Smooth muscle cell (in vitro differentiated cells): ENCODE results near the gene RPIA. TPM values are rescaled to one million over a fixed set of nuclear protein-coding genes. Genes with fewer than 3 reads are reported as not detected.

Source experiments
- DNase-seq: peaks from one replicate; lab custom pipeline; 2025; ENCODE audit not compliant: unreplicated experiment; lab: John Stamatoyannopoulos, UW
- H2AFZ ChIP-seq: fragments of 200-600 bp; sonication (generic); 2 replicates; pipeline ENCODE4 v1.6.0; 2016; ENCODE audit warnings: antibody characterized with exemption, low read depth, mild to moderate bottlenecking
- H3F3A ChIP-seq: fragments of 200-600 bp; sonication (generic); 2 replicates; pipeline ENCODE4 v1.6.0; 2017; ENCODE audit warnings: antibody characterized with exemption, low read depth
- H3K27ac ChIP-seq: fragments of 200-600 bp; sonication (generic); 2 replicates; pipeline ENCODE4 v1.5.1; 2016; ENCODE audit warnings: low read depth, mild to moderate bottlenecking
- H3K27me3 ChIP-seq: fragments of 200-600 bp; sonication (generic); 2 replicates; pipeline ENCODE4 v1.6.1; 2016; ENCODE audit warnings: low read depth, mild to moderate bottlenecking
- H3K36me3 ChIP-seq: fragments of 200-600 bp; sonication (generic); 2 replicates; pipeline ENCODE4 v1.5.1; 2016; ENCODE audit warnings: low read depth
- H3K4me1 ChIP-seq: fragments of 200-600 bp; sonication (generic); 2 replicates; pipeline ENCODE4 v1.5.1; 2016; ENCODE audit warnings: low read depth
- H3K4me2 ChIP-seq: fragments of 200-600 bp; sonication (generic); 2 replicates; pipeline ENCODE4 v1.6.0; 2016; ENCODE audit warnings: mild to moderate bottlenecking
- H3K4me3 ChIP-seq: fragments of 200-600 bp; sonication (generic); 2 replicates; pipeline ENCODE4 v1.5.1; 2016; ENCODE audit warnings: mild to moderate bottlenecking
- H3K79me2 ChIP-seq: fragments of 200-600 bp; sonication (generic); 2 replicates; pipeline ENCODE4 v1.6.0; 2016; ENCODE audit warnings: low read depth, mild to moderate bottlenecking
- H3K9ac ChIP-seq: fragments of 200-600 bp; sonication (generic); 2 replicates; pipeline ENCODE4 v1.6.0; 2016; ENCODE audit warnings: low read depth
- H3K9me3 ChIP-seq: fragments of 200-600 bp; sonication (generic); replicated peaks from 2 replicates; pipeline ENCODE4 v1.5.1; 2016; ENCODE audit warnings: low read depth
- H4K20me1 ChIP-seq: fragments of 200-600 bp; sonication (generic); 2 replicates; pipeline ENCODE4 v1.6.0; 2016; ENCODE audit warnings: low read depth
- WGBS: methylation state at CpG from one replicate; pipeline ENCODE4 v1.1.7; 2016; ENCODE audit warnings: low lambda C conversion rate; 5-methylcytosine and 5-hydroxymethylcytosine counted together
- polyA plus RNA-seq: library from polyadenylated mRNA; unstranded; fragments of >200 nt; fragmentation: Nextera tagmentation; extraction: Ambion mirVana; gene quantifications from 2 replicates; pipeline ENCODE4 v1.2.1, GENCODE V29; 2016
- total RNA-seq: library from RNA; depleted of rRNA; stranded (reverse); fragments of >200 nt; gene quantifications from 2 replicates; pipeline ENCODE4 v1.2.3, GENCODE V29; 2014
- TF ChIP-seq, protein P1 (sequence below): fragments of 200-600 bp; sonication (generic); IDR thresholded peaks from 2 replicates; pipeline ENCODE4 v1.5.1; 2017; ENCODE audit warnings: borderline replicate concordance, mild to moderate bottlenecking, antibody characterized with exemption; ENCODE audit not compliant: insufficient read depth, poor library complexity, severe bottlenecking

RPIA gene
- total and polyA plus RNA-seq, 2 experiments from 2014 or later = 8.9 to 9.9 TPM

DNA sequence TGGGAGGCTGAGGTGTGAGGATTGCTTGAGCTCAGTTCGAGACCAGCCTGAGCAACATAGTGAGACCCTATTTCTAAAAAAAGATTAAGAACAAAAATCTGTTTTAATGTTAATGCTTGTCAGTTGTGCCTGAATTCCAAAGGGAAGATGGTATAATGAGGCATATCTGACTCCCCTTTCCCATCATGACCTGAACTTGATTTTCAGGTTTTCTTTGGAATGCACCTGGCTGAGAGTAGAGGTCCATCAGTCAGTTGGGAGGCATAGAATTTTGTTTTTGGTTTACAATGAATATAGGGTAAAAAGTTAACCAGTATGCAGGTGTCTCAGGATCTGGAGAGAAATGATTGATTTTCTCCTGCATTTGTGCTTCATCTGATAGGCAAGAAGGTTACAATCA, 20.4 kb downstream of the RPIA start:
- Histone ChIP-seq H3K9me3 (no peaks in the 10 kb centered on the region), H4K20me1 (no peaks in the 10 kb centered on the region), H3F3A (no peaks in the 10 kb centered on the region), H3K27me3 (no peaks in the 10 kb centered on the region), H2AFZ (no peak overlapping the region), H3K9ac (no peak overlapping the region), H3K27ac (no peak overlapping the region), H3K4me3 (no peak overlapping the region), H3K4me1 (no peaks in the 10 kb centered on the region), H3K4me2 (no peak overlapping the region), H3K36me3 (peaks cover 4% of the 10 kb centered on the region), H3K79me2 (peaks cover 8% of the 10 kb centered on the region)
- TF ChIP-seq, protein P1, sequence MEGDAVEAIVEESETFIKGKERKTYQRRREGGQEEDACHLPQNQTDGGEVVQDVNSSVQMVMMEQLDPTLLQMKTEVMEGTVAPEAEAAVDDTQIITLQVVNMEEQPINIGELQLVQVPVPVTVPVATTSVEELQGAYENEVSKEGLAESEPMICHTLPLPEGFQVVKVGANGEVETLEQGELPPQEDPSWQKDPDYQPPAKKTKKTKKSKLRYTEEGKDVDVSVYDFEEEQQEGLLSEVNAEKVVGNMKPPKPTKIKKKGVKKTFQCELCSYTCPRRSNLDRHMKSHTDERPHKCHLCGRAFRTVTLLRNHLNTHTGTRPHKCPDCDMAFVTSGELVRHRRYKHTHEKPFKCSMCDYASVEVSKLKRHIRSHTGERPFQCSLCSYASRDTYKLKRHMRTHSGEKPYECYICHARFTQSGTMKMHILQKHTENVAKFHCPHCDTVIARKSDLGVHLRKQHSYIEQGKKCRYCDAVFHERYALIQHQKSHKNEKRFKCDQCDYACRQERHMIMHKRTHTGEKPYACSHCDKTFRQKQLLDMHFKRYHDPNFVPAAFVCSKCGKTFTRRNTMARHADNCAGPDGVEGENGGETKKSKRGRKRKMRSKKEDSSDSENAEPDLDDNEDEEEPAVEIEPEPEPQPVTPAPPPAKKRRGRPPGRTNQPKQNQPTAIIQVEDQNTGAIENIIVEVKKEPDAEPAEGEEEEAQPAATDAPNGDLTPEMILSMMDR = no peak
- 95% methylated on average over 1 of the region's 1 CpG for WGBS
- DNase-seq = no peak

DNA sequence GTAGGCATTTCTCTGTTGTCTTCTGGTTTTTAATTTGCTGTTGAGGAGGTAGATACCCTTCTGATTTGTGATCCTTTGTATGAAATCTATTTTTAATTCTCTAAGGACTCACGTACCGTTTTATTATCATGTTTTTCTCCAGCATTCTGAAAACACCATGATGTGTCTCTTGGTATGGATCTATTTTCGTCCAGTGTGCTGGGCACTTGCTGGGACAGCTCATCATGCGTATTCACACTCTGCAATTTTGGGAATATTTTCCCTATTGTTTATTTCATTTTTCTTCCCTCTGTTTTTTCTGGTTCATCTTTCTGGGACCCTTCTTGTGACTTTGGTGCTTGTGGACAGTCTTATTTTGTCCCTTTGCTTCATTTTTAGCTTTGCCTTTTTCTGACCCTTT, 21.9 kb downstream of the RPIA start:
- Histone ChIP-seq H3K27me3 (no peaks in the 10 kb centered on the region), H3K4me3 (no peak overlapping the region), H3F3A (no peaks in the 10 kb centered on the region), H4K20me1 (no peaks in the 10 kb centered on the region), H3K4me2 (no peak overlapping the region), H3K4me1 (no peaks in the 10 kb centered on the region), H3K9ac (no peak overlapping the region), H2AFZ (no peak overlapping the region), H3K36me3 (no peaks in the 10 kb centered on the region), H3K9me3 (no peaks in the 10 kb centered on the region), H3K79me2 (peaks cover 8% of the 10 kb centered on the region), H3K27ac (no peak overlapping the region)
- TF ChIP-seq, protein P1 = no peak
- WGBS = 97% methylated on average over 4 of the region's 4 CpGs
- no peak for DNase-seq

DNA sequence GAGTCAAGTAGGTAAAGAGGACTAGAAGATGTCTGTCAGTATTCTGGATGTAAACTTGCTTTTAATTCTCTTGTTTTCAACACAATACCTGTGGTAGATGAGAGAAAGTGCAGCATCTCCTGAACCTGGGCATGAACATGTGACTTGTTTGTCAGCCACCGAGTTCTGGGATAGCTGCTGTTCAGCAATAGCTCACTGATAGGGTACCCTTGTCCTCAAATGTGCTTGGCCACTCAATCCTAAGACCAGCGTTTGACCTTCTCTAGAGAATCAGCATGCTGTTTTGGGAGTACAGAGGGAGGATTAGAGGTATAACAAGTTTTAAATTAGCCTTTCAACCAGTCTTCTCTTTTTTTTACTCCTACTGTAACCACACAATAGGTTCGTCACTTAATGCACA, 23.2 kb downstream of the RPIA start:
- peaks cover 8% of the 10 kb centered on the region for H3K79me2 ChIP-seq
- H3K27me3 ChIP-seq = no peaks in the 10 kb centered on the region
- H3K36me3 ChIP-seq = no peaks in the 10 kb centered on the region
- H3K9ac ChIP-seq = no peak overlapping the region
- H3K9me3 ChIP-seq = no peaks in the 10 kb centered on the region
- no peak overlapping the region for H3K4me2 ChIP-seq
- no peak overlapping the region for H3K27ac ChIP-seq
- H2AFZ ChIP-seq = no peak overlapping the region
- no peaks in the 10 kb centered on the region for H4K20me1 ChIP-seq
- H3F3A ChIP-seq = no peaks in the 10 kb centered on the region
- 99% methylated on average over 3 of the region's 3 CpGs for WGBS
- TF ChIP-seq, protein P1 = no peak
- no peak overlapping the region for H3K4me3 ChIP-seq
- no peaks in the 10 kb centered on the region for H3K4me1 ChIP-seq
- DNase-seq = no peak

DNA sequence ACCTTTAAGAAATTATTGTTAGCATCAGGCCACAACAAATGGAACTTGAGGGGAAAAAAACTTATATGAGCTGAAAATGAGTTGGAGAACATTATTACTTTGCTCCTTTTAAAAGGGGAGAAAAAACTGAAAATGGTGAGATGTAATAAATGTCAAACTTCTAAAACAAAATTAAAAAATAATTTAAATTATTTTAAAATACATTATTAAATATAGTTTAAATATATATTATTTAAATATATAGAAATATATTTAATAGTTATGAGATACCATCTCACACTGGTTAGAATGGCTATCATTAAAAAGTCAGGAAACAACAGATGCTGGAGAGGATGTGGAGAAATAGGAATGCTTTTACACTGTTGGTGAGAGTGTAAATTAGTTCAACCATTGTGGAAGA, 28.9 kb downstream of the RPIA start:
- DNase-seq = no peak
- no peaks in the 10 kb centered on the region for H3K9me3 ChIP-seq
- H3K36me3 ChIP-seq = peaks cover 2% of the 10 kb centered on the region

More for the DNA sequence above, 28.9 kb downstream of the RPIA start:
- no peak overlapping the region for H3K9ac ChIP-seq
- H3K4me3 ChIP-seq = no peak overlapping the region
- no peak overlapping the region for H3K27ac ChIP-seq
- no peaks in the 10 kb centered on the region for H3K27me3 ChIP-seq
- peaks cover 2% of the 10 kb centered on the region for H3K79me2 ChIP-seq
- H3K4me2 ChIP-seq = no peak overlapping the region
- no peaks in the 10 kb centered on the region for H3K4me1 ChIP-seq
- H3F3A ChIP-seq = no peaks in the 10 kb centered on the region
- TF ChIP-seq, protein P1 = no peak
- H2AFZ ChIP-seq = no peak overlapping the region
- peaks cover 6% of the 10 kb centered on the region for H4K20me1 ChIP-seq
